ENCODE measurements around the gene KLF3. TPM values are rescaled to one million over a fixed set of nuclear protein-coding genes. Genes with fewer than 3 reads are reported as not detected.

The KLF3 gene
- total RNA-seq, 2 experiments from 2014 or later = 203 to 204 TPM

- Histone ChIP-seq H3K9me3 (ENCODE audit: control insufficient read depth in 1 of 2, insufficient read depth in 1 of 2, low read length in 2 of 2) (no peaks in the 10 kb centered on the region), H3K27ac (ENCODE audit: low read depth in 1 of 2, low read length in 2 of 2) (peak overlapping the region; percentile 81 to 90), H3K4me1 (ENCODE audit: insufficient read depth, low read length) (peaks cover 44% of the 10 kb centered on the region), H3K36me3 (ENCODE audit: insufficient read depth, low read length) (no peaks in the 10 kb centered on the region), H3K4me3 (ENCODE audit: low read length) (peak overlapping the region; percentile 68), H3K27me3 (ENCODE audit: control insufficient read depth in 1 of 2, insufficient read depth in 2 of 2, low read length in 2 of 2) (no peaks in the 10 kb centered on the region)
- DNase-seq = no peak
- Mint-ChIP-seq H3K9me3 (no peaks in the 10 kb centered on the region), H3K4me1 (ENCODE audit: low read depth) (peaks cover 68% of the 10 kb centered on the region), H3K27me3 (no peaks in the 10 kb centered on the region), H3K4me3 (peak overlapping the region; percentile 89), H3K27ac (peak overlapping the region; percentile 89), H3K36me3 (ENCODE audit: low read depth) (peaks cover 25% of the 10 kb centered on the region)
- no peak for TF ChIP-seq CTCF (IDR thresholded peaks at IDR 0.05)
- ATAC-seq (ENCODE audit: poor library complexity) = no peak
- intact Hi-C loops (cut with DNase I, micrococcal nuclease) = loop anchor here (1.0 to 10.0 kb wide), 4 partner anchors 7 to 978 kb away; partner anchors contain the start of genes RELL1 (in 1 of the 2) and WDR19 (in 1 of the 2)
- ChIA-PET POLR2A (interaction anchor here (0.8 to 2.8 kb wide), 12 partner anchors 8 to 343 kb away, joined by 3 to 42 read pairs (median 4); no protein-coding TSS in a partner anchor), CTCF (interaction anchor here (0.9 to 1.1 kb wide), 2 partner anchors 343 to 483 kb away, joined by 3 to 4 read pairs; no protein-coding TSS in a partner anchor)
Observed at GRCh38 chr4:38662522-38663089, 1.4 kb upstream of the KLF3 start.

- Histone ChIP-seq H3K36me3 (ENCODE audit: insufficient read depth, low read length) (no peaks in the 10 kb centered on the region), H3K9me3 (ENCODE audit: control insufficient read depth in 1 of 2, insufficient read depth in 1 of 2, low read length in 2 of 2) (no peaks in the 10 kb centered on the region), H3K27me3 (ENCODE audit: control insufficient read depth in 1 of 2, insufficient read depth in 2 of 2, low read length in 2 of 2) (no peaks in the 10 kb centered on the region), H3K27ac (ENCODE audit: low read depth in 1 of 2, low read length in 2 of 2) (peak overlapping the region; percentile 81 to 90), H3K4me3 (ENCODE audit: low read length) (peak overlapping the region; percentile 68), H3K4me1 (ENCODE audit: insufficient read depth, low read length) (peaks cover 43% of the 10 kb centered on the region)
- Mint-ChIP-seq H3K4me3 (peak overlapping the region; percentile 89), H3K36me3 (ENCODE audit: low read depth) (peaks cover 27% of the 10 kb centered on the region), H3K9me3 (no peaks in the 10 kb centered on the region), H3K27me3 (no peaks in the 10 kb centered on the region), H3K4me1 (ENCODE audit: low read depth) (peaks cover 67% of the 10 kb centered on the region), H3K27ac (peak overlapping the region; percentile 89)
- POLR2A ChIA-PET = interaction anchor here (0.8 to 2.8 kb wide), 12 partner anchors 9 to 344 kb away, joined by 3 to 42 read pairs (median 4); no protein-coding TSS in a partner anchor
- peak in 2 of 14 experiments; percentile 16 to 35 for DNase-seq
- intact Hi-C loops (cut with DNase I, micrococcal nuclease) = loop anchor here (1.0 to 10.0 kb wide), 4 partner anchors 8 to 978 kb away; partner anchors contain the start of genes RELL1 (in 1 of the 2) and WDR19 (in 1 of the 2)
- peak; percentile 18 for ATAC-seq (ENCODE audit: poor library complexity)
- CTCF ChIA-PET = interaction anchor here (0.9 to 1.1 kb wide), 2 partner anchors 344 to 483 kb away, joined by 3 to 4 read pairs; no protein-coding TSS in a partner anchor
- no peak for TF ChIP-seq CTCF (IDR thresholded peaks at IDR 0.05)
Observed at GRCh38 chr4:38663090-38663800, 754 bp upstream of the KLF3 start.

GRCh38 chr4:38664706-38665401 is 855 bp downstream of the KLF3 start:
- Mint-ChIP-seq H3K36me3 (ENCODE audit: low read depth) (peaks cover 27% of the 10 kb centered on the region), H3K27me3 (no peaks in the 10 kb centered on the region), H3K27ac (peak overlapping the region; percentile 91), H3K4me3 (peak overlapping the region; percentile 99), H3K4me1 (ENCODE audit: low read depth) (peaks cover 64% of the 10 kb centered on the region), H3K9me3 (no peaks in the 10 kb centered on the region)
- Histone ChIP-seq H3K9me3 (ENCODE audit: control insufficient read depth in 1 of 2, insufficient read depth in 1 of 2, low read length in 2 of 2) (no peaks in the 10 kb centered on the region), H3K27ac (ENCODE audit: low read depth in 1 of 2, low read length in 2 of 2) (peak overlapping the region; percentile 82 to 94), H3K4me1 (ENCODE audit: insufficient read depth, low read length) (peaks cover 40% of the 10 kb centered on the region), H3K4me3 (ENCODE audit: low read length) (peak overlapping the region; percentile 89), H3K36me3 (ENCODE audit: insufficient read depth, low read length) (peaks cover 4% of the 10 kb centered on the region), H3K27me3 (ENCODE audit: control insufficient read depth in 1 of 2, insufficient read depth in 2 of 2, low read length in 2 of 2) (no peaks in the 10 kb centered on the region)
- ATAC-seq (ENCODE audit: poor library complexity) = no peak
- intact Hi-C loops (cut with DNase I, micrococcal nuclease) = loop anchor here in 1 of 2 experiments (2.0 to 10.0 kb wide), 4 partner anchors 58 to 980 kb away; partner anchors contain the start of genes RELL1 and WDR19
- POLR2A ChIA-PET = interaction anchor here (0.7 to 5.3 kb wide), 7 partner anchors 10 to 355 kb away, joined by 3 to 64 read pairs (median 9); no protein-coding TSS in a partner anchor
- CTCF ChIA-PET = no interaction called here
- no peak for TF ChIP-seq CTCF (IDR thresholded peaks at IDR 0.05)
- peak in 12 of 14 experiments; percentile 34 to 74 (median 56) for DNase-seq

Measured in CD4-positive, alpha-beta T cell (primary cell).